Smooth muscle cell (in vitro differentiated cells): Measurements from ENCODE around the gene ZNF358. TPM values are rescaled to one million over a fixed set of nuclear protein-coding genes. Genes with fewer than 3 reads are reported as not detected.

Experiments used
- DNase-seq: peaks from one replicate; lab custom pipeline; 2025; ENCODE audit not compliant: unreplicated experiment; lab: John Stamatoyannopoulos, UW
- H2AFZ ChIP-seq: fragments of 200-600 bp; sonication (generic); 2 replicates; pipeline ENCODE4 v1.6.0; 2016; ENCODE audit warnings: antibody characterized with exemption, low read depth, mild to moderate bottlenecking
- H3F3A ChIP-seq: fragments of 200-600 bp; sonication (generic); 2 replicates; pipeline ENCODE4 v1.6.0; 2017; ENCODE audit warnings: antibody characterized with exemption, low read depth
- H3K27ac ChIP-seq: fragments of 200-600 bp; sonication (generic); 2 replicates; pipeline ENCODE4 v1.5.1; 2016; ENCODE audit warnings: low read depth, mild to moderate bottlenecking
- H3K27me3 ChIP-seq: fragments of 200-600 bp; sonication (generic); 2 replicates; pipeline ENCODE4 v1.6.1; 2016; ENCODE audit warnings: low read depth, mild to moderate bottlenecking
- H3K36me3 ChIP-seq: fragments of 200-600 bp; sonication (generic); 2 replicates; pipeline ENCODE4 v1.5.1; 2016; ENCODE audit warnings: low read depth
- H3K4me1 ChIP-seq: fragments of 200-600 bp; sonication (generic); 2 replicates; pipeline ENCODE4 v1.5.1; 2016; ENCODE audit warnings: low read depth
- H3K4me2 ChIP-seq: fragments of 200-600 bp; sonication (generic); 2 replicates; pipeline ENCODE4 v1.6.0; 2016; ENCODE audit warnings: mild to moderate bottlenecking
- H3K4me3 ChIP-seq: fragments of 200-600 bp; sonication (generic); 2 replicates; pipeline ENCODE4 v1.5.1; 2016; ENCODE audit warnings: mild to moderate bottlenecking
- H3K79me2 ChIP-seq: fragments of 200-600 bp; sonication (generic); 2 replicates; pipeline ENCODE4 v1.6.0; 2016; ENCODE audit warnings: low read depth, mild to moderate bottlenecking
- H3K9ac ChIP-seq: fragments of 200-600 bp; sonication (generic); 2 replicates; pipeline ENCODE4 v1.6.0; 2016; ENCODE audit warnings: low read depth
- H3K9me3 ChIP-seq: fragments of 200-600 bp; sonication (generic); replicated peaks from 2 replicates; pipeline ENCODE4 v1.5.1; 2016; ENCODE audit warnings: low read depth
- H4K20me1 ChIP-seq: fragments of 200-600 bp; sonication (generic); 2 replicates; pipeline ENCODE4 v1.6.0; 2016; ENCODE audit warnings: low read depth
- WGBS: methylation state at CpG from one replicate; pipeline ENCODE4 v1.1.7; 2016; ENCODE audit warnings: low lambda C conversion rate; 5-methylcytosine and 5-hydroxymethylcytosine counted together
- polyA plus RNA-seq: library from polyadenylated mRNA; unstranded; fragments of >200 nt; fragmentation: Nextera tagmentation; extraction: Ambion mirVana; gene quantifications from 2 replicates; pipeline ENCODE4 v1.2.1, GENCODE V29; 2016
- total RNA-seq: library from RNA; depleted of rRNA; stranded (reverse); fragments of >200 nt; gene quantifications from 2 replicates; pipeline ENCODE4 v1.2.3, GENCODE V29; 2014
- TF ChIP-seq, protein P1 (sequence below): fragments of 200-600 bp; sonication (generic); IDR thresholded peaks from 2 replicates; pipeline ENCODE4 v1.5.1; 2017; ENCODE audit warnings: borderline replicate concordance, mild to moderate bottlenecking, antibody characterized with exemption; ENCODE audit not compliant: insufficient read depth, poor library complexity, severe bottlenecking

ZNF358 gene
- total and polyA plus RNA-seq, 2 experiments from 2014 or later, result 40.8 to 67.2 TPM

DNA sequence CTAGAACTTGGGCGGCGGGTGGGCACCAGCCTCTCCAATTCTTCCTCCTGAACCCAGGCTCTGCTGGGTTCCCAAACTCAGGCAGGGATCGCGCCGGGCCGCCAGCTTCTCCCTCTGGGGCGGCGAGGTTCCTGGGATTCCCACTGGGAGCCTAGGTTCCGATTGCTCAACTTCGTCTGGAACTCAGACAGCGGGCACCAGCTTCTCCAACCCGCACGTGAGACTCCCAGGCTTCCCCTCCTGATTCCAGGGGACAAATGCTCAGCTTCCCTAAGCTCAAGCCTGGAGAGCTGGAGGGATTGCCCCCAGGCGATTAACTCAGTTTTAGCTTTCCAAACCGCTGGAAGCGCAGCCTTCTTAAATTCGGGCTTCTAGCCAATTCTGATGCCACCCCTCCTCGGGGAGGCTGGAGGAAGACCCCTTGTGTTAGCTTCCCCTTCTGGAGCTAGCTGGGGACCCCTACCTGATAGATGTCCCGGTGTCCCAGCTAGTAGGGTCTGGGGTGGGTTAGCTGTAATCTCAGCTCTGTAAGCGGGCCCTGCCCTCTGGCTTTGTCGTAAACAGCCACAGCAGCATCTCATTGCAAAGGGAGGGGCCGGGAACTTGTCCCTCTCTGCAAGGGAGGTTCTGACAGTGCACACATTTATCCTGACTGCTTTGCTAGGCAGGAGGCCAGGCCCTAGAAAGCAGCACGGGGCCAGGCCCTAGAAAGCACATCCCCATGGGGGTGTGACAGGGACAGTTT lies 7.2 kb downstream of the ZNF358 start:
- H2AFZ ChIP-seq, result peak overlapping the region; percentile 86
- DNase-seq, result no peak
- H3K9me3 ChIP-seq, result no peaks in the 10 kb centered on the region
- peaks cover 7% of the 10 kb centered on the region for H3K4me1 ChIP-seq
- H3K4me2 ChIP-seq, result peak overlapping the region; percentile 100
- H4K20me1 ChIP-seq, result no peaks in the 10 kb centered on the region
- H3K36me3 ChIP-seq, result no peaks in the 10 kb centered on the region
- no peaks in the 10 kb centered on the region for H3F3A ChIP-seq
- no peaks in the 10 kb centered on the region for H3K79me2 ChIP-seq
- TF ChIP-seq, protein P1, sequence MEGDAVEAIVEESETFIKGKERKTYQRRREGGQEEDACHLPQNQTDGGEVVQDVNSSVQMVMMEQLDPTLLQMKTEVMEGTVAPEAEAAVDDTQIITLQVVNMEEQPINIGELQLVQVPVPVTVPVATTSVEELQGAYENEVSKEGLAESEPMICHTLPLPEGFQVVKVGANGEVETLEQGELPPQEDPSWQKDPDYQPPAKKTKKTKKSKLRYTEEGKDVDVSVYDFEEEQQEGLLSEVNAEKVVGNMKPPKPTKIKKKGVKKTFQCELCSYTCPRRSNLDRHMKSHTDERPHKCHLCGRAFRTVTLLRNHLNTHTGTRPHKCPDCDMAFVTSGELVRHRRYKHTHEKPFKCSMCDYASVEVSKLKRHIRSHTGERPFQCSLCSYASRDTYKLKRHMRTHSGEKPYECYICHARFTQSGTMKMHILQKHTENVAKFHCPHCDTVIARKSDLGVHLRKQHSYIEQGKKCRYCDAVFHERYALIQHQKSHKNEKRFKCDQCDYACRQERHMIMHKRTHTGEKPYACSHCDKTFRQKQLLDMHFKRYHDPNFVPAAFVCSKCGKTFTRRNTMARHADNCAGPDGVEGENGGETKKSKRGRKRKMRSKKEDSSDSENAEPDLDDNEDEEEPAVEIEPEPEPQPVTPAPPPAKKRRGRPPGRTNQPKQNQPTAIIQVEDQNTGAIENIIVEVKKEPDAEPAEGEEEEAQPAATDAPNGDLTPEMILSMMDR, result no peak
- H3K9ac ChIP-seq, result peak overlapping the region; percentile 84
- WGBS, result 18% methylated on average over 23 of the region's 23 CpGs
- H3K27ac ChIP-seq, result no peak overlapping the region
- H3K27me3 ChIP-seq, result no peaks in the 10 kb centered on the region
- peak overlapping the region; percentile 74 for H3K4me3 ChIP-seq

DNA sequence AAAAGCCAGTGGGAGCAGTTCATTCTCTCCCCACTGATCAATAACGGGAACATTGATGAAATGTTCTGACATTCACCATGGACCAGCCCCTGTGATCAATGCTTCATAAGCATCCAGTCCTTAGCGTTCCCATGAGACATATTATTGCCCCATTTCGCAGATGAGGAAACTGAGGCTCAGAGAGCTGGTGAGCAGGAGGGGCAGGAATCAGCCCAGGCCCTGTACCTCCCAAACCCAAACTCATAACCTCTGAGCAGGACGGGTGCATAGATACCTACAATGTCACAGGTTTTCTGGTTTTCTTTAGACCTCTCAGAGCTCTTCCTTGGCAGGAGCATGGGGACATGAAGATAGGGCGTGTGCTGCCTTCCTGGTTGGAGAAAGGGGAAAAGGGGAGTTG lies 8.6 kb downstream of the ZNF358 start:
- 97% methylated on average over 5 of the region's 5 CpGs for WGBS
- H3F3A ChIP-seq, result no peaks in the 10 kb centered on the region
- no peak overlapping the region for H3K4me2 ChIP-seq
- no peak overlapping the region for H3K4me3 ChIP-seq
- no peaks in the 10 kb centered on the region for H4K20me1 ChIP-seq
- no peak for DNase-seq
- no peaks in the 10 kb centered on the region for H3K36me3 ChIP-seq
- H3K4me1 ChIP-seq, result peaks cover 7% of the 10 kb centered on the region
- H3K9me3 ChIP-seq, result no peaks in the 10 kb centered on the region
- no peak overlapping the region for H3K27ac ChIP-seq
- no peaks in the 10 kb centered on the region for H3K79me2 ChIP-seq
- H2AFZ ChIP-seq, result no peak overlapping the region
- no peak overlapping the region for H3K9ac ChIP-seq
- no peaks in the 10 kb centered on the region for H3K27me3 ChIP-seq
- TF ChIP-seq, protein P1, result no peak

DNA sequence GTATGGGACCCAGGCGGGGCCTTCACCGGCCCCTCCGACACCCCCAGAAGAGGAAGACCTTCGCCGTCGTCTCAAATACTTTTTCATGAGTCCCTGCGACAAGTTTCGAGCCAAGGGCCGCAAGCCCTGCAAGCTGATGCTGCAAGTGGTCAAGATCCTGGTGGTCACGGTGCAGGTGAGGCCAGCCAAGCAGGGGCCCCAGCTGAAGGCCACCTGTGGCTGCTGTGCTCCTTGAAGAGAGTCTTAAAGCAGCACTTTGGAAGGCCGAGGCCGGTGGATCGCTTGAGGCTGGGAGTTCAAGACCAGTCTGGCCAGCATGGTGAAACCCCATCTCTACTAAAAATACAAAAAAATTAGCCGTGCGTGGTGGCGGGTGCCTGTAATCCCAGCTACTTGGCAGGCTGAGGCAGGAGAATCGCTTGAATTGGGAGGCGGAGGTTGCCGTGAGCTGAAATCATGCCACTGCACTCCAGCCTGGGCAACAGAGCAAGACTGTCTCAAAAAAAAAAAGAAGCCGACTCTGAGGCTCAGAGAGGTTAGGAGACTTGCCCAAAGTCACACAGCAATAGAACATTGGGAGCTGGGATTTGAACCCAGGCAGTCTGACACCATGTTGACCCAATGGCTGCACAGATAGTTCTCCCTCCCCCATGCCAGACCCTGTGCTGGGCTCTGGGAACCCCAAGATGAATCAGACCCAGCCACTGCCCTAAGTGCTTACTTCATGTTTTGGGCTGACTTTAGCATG lies 9.3 kb downstream of the ZNF358 start:
- Histone ChIP-seq H3K27me3 (no peaks in the 10 kb centered on the region), H4K20me1 (no peaks in the 10 kb centered on the region), H3K4me2 (no peak overlapping the region), H3K79me2 (no peaks in the 10 kb centered on the region), H3F3A (no peaks in the 10 kb centered on the region), H3K9me3 (no peaks in the 10 kb centered on the region), H3K4me1 (peaks cover 7% of the 10 kb centered on the region), H2AFZ (no peak overlapping the region), H3K4me3 (no peak overlapping the region), H3K36me3 (no peaks in the 10 kb centered on the region), H3K27ac (no peak overlapping the region), H3K9ac (no peak overlapping the region)
- 98% methylated on average over 20 of the region's 20 CpGs for WGBS
- TF ChIP-seq, protein P1, result no peak
- no peak for DNase-seq
